ENCODE measurements around the gene CSF1.

The CSF1 gene

GRCh38 chr1:109882288-109883245, 28.1 kb upstream of the CSF1 start:
- DNase-seq = no peak

- DNase-seq = no peak
Observed at GRCh38 chr1:109883248-109883955, 27.2 kb upstream of the CSF1 start.

GRCh38 chr1:109884242-109884891, 26.3 kb upstream of the CSF1 start:
- DNase-seq = no peak

DNA sequence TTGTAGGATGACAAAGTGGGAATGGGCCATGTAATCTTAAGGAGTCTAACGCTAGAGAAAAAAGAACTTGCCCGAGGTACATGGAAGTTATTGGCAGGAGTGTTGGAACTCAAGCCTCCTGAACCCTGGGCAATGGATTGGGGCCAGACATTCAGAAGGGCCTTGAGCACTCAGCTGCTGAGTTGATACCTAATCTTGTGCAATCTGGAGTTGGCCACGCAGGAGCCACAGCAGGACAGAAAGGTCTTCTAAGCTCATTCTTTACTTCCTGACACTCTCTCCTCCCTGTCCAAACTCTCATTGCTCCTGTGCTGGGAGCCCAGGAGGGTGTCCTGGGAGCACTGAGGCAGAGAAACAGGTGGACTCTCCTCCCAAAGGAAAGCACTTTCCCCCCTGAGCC, 25.1 kb upstream of the CSF1 start:
- no peak for DNase-seq

DNA sequence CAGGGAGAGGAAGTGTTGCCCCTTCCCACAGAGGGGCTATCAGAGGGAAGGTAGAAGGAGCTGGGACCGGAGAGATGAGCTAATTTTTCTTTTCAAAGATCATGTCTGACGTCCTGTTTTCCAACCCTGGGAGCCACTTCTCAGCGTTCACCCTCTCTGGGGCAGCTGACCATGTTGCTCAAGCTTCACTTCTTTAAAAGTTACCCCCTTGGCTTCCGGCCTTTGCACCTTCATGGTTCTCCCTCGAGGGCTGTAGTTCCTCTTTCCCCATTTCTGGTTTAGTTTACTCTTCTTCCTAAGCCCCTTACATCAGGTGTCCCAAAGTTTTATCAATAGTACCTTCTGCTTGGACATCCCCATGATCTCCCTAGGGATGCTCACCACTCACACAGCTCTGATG, 23.8 kb upstream of the CSF1 start:
- DNase-seq = no peak

DNA sequence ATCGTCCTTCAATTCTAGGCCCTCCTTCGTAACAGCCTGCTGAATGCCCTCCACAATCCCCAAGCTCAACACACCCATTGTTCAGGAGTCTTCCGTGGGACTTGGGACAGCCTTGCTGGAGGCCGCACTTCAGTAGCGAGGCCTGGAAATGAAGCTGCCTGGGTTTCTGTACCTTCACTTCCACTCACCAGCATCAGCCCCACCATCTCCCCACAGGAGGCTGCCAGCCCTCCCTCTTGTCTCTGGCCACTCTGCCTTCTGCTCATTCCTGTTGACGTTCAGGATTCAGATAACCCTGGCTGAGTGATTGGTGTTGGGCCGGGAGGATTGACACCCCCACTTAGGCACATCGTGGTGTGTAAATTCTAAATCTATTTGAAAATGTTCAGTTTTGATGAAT, 23.4 kb upstream of the CSF1 start:
- no peak for DNase-seq

DNA sequence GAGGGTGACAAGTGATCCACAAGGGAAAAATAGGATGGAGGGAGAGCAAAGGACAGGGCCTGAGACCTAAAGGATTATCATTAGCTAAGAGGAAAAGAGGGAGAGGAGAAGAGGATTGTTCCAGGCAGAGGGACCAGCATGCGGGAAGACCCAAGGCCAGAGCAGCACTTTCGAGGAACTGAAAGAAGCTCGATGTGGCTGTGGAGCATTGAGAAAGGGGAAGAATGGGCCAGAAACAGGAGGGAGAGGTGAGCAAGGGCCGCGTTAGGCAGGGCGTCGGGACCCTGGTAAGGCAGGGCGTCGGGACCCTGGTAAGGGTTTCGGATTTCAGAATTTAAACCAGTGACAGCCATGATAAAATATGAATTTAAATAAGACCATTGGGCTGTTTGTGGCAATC, 22.8 kb upstream of the CSF1 start:
- DNase-seq = no peak

DNA sequence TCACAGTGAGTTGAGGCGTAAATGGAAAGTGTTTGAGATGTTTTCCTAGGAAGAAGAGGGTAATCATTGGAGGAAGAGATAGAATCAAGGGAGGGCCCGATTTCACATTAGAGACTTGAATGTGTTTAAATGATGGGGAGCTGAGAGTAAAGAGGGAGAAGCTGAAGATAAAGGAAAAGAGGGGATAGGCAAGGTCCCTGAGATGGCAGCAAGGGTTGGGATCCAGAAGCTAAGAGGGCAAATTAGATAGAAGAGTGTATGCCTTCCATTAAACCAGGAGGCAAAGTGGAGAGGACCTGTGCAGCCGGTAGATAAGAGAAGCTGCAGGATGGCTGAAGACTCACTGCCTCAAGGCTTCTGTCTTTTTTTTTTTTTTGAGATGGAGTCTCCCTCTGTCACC, 21.6 kb upstream of the CSF1 start:
- no peak for DNase-seq

DNA sequence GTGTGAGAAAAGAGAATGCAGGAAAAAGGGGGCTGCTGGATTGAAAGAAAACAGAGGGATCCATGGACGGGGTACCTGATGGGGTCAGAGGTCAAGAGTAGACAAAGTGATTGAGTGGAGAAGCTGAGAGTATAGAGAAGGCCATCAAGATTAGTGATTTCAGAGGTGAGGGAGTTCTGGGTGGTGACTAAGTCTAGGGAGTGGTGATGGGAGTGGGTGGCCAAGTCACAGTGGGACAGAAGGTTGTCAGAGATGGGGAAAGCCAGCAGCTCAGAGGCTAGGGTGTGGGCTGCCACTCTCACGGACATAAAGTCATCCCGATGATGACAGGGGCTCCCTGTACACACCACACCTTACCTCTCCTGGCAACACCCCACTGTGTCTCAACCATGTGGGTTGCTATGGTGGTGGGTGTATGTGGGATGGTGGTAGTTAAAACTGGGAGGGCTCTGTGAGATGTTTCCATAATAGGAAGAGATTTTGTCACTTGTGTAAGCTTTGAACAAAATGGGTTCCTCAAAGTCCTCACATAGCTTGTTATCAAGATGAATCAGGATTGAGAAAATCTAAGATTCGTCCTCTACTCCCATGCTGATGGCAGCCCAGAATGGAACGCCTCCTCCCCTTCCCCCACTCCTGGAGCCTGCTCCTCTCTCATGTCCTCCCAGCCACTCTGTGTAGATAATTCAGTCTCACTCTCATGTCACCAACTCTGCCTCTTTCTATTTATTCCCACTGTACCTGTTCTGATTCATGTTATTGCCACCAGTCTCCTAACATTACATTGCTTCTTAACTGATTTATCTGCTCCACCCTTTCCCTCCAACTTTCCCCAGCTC, 20.3 kb upstream of the CSF1 start:
- no peak for DNase-seq

DNA sequence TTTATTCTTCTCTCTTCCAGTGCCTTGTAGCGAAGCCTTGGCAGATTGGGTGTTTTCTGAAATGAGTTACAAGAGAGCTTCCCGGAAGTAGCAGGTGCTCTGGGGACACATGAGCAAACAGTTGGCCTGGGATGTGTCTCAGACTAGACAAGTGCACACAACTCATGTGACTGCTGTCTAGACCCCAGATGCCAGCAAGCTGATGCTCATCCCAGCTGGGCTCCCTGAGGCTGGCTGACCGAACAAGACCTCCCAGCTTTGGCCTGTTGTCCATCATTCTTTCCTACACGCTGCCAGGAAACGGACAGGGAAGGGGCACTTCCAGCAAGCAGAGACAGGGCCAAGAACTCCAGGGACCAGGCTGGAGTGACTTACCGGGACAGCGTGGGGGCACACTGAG, 18.7 kb upstream of the CSF1 start:
- DNase-seq = no peak

- no peak for DNase-seq
Observed at GRCh38 chr1:109892561-109893368, 17.9 kb upstream of the CSF1 start.

DNA sequence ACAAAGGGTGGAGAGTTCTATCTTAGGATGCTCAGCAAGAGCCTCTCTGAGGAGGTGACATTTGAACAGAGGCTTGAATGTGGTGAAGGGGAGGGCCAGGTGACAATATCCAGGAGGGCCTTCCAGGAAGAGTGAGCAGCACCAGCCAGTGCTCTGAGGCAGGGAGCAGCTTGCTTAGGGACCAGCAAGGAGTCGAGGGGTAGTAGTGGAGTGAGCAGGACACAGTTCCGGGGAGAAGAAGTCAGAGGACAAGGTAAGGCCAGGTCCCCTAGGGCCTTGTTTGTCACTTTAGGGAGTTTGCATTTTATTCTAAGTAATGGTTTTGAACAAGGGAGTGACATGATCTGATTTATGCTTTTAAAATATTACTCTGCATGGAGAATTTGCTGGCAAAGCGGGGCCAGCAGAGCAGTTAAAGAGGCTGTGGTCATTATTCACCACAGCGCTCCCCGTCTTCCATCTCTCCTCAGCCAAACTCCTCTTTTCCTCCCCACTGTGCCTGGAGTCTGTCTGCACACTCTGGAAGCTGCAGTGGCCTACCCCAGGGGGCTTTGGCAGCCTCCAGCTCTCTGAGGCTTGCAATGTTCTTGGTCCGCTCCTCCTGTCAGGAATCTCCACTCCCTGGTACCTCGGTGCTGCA, 17.0 kb upstream of the CSF1 start:
- no peak for DNase-seq

DNA sequence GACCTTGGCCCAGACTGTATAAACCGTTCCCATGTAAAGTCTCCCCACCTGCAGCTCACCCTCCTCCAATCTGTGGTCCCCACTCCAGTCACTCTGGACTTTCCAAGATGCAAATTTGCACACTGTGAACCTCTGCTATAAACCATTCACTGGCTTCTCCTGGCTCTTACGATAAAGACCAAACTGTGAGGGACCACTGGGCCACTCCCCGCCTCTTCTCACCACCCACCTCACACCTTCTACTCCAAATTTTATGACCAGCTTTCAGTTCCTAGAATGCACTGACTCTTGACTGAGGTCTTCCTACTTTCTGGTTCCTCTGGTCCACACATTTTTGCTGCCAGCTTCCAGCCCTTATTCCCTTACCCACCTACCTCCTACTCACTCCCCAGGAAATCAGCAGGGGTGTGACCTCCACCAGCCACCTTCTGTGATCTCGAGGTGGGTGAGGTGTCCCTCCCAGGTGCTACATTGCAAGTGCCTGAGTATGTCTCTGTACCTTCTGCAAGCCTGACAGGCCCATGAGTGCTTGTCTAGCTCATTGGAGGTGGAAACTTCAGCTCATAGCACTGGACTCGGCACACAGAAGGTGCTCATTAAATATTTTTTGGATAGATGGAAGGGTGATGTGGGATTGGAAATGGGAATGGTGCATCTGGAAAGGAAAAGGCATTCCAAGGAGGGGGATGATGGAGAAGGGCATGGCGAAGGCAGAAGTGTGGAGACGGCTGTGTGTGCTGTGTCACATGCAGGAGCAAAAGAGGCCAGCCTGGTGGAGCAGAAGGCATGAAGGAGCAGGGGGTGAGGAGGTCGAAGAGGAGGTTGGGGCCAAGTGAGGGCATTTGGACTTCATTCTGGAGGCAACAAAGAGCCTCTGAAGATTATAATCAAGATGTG, 15.6 kb upstream of the CSF1 start:
- no peak for DNase-seq

DNA sequence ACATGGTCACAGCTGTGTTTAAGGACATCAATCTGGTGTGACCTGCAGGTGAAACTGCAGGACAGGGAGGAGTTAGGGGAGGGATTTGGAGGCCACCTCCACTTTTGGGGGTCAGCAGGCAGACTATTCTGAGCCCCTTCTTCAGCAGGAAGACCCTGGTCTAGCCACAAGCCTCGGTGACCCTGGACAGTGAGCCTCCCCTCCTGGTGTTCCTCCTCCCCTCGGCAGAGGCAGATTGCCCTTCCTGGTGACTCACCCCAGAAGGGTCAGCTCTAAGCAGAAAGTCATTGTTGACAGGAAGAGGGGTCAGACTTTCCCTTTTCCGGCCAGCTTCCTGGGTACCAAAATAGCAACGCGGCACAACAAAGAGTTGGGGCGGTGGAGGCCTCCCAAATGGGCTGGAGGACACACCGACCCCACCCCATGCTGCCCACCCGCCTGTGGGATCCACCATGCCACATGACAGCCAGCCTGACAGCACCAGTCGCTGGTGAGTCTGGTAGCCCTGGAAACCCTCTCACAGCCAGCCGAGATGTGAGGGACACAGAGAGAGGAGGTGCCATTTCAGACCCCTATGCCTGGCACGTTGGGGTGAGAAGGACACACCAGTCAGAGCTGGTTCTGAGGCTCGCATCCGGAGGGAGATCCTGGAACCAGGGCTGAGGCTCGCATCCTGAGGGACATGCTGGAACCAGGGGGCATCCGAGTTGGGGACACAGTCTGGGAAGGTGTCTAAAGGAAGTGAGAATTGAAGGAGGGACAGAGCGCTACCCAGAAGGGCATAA, 14.7 kb upstream of the CSF1 start:
- no peak for DNase-seq

DNA sequence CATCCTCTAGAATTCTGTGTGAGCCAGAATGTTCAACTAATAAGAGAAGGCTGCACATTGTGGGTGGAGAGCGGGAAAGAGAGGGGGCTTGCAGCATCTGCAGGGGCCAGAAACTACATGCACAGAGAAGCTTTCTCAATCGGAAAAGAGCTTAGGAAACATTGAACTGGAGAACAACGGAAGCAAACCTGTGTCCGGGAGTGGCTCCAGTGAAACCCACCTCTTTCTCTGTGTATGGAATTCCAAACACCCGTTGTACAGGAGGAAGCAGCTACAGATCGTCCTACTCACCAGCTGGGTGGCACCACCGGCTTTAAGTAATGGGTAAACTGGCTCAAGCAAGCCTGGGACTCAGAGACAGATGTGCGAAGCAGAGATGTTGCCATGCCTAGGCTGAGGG, 14.0 kb upstream of the CSF1 start:
- DNase-seq = no peak

DNA sequence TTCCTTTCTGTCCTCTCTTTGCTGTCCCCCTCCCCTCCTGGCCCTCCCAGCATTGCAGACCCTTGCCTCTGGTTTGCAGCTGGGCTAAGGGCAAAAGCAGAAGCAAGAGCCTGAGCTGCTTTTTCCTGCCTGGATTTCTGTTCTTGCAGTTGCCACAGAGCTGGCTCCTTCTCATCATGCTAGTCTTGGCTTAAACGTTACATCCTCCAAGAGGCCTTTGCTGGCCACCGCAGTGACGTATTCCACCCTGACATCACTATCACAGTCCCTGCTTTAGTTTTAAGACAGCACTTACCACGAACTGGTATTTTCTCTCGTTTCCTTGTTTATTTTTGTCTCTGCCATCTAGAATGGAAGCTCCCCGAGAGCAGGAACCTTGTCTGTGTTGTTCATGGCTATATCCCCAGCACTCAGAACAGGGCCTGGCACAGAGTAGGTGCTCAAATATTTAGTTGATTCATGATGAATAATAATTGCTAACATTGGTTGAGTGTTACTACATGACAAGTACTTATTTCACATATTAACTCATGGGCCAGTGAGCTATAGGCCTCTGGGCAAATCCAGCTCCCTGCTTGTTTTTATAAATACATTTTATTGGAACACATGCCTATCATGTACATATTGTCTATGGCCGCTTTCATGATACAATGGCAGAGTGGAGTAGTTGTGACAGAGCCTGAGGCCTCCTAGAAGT, 13.2 kb upstream of the CSF1 start:
- no peak for DNase-seq

DNA sequence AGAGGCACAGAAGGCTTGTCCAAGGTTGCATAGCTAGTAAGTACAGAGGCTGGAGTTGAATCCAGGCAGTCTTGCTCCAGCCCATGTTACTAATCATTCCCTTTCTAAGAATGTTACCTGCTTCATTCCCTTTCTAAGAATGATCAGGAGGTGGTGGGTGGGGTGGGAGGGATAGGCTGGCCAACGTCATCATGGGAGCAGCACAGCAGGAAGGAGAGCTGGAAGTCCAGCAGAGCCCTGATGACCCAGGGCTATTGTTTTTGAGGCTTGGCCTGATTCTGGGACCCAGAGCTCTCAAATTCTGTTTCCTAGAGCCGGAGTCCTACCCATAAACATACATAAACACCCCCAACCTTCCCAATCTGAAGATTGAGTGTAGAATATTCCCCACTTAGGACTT, 11.8 kb upstream of the CSF1 start:
- no peak for DNase-seq

DNA sequence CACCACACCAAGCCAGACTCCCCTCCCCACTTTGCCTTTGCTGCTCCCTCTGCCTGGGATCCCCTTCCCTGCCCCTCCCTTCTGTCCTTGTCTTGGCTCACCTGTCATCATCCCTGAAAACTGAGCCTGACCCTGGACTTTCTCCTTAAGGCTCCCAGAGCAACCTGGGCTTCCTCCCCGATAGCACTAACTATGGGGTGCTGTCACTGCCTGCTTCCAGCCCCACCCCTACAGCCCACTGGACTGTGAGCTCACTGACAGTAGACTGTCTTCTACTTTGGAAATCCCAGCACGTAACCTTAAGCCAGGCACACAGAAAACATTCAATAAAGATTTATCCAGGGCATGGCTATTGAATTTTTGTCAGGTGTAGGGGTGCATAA, 9.5 kb upstream of the CSF1 start:
- DNase-seq = no peak

Measured in NCI-H1048 (cell line).